A673 (cell line): Measurements from ENCODE around the gene TBC1D16. TPM values are rescaled to one million over a fixed set of nuclear protein-coding genes. Genes with fewer than 3 reads are reported as not detected.

ENCODE experiments used
- BruUV-seq: library from RNA; stranded (reverse); fragments of 400-500 nt; replicated peaks from 2 replicates; lab custom pipeline; 2021; lab: Mats Ljungman, UMichigan
- CTCF ChIA-PET: fragments of 300-600 bp; sonication (Branson Sonifier 250); formaldehyde crosslinking; loops from one replicate; lab custom pipeline; 2022; ENCODE audit warnings: antibody characterized with exemption; lab: Charles Lee
- POLR2A ChIA-PET: fragments of 300-600 bp; sonication (Branson Sonifier 250); formaldehyde crosslinking; loops from one replicate; lab custom pipeline; 2022; ENCODE audit warnings: antibody characterized with exemption; ENCODE audit not compliant: low non-redundant PET; lab: Charles Lee
- DNase-seq: peaks from one replicate; pipeline ENCODE4 v3.0.0-alpha.2; 2015; ENCODE audit warnings: low spot score
- H3K27ac ChIP-seq: fragments of 200-600 bp; sonication (generic); 2 replicates; pipeline ENCODE4 v1.5.1; 2016; ENCODE audit warnings: mixed run types, low read depth, mild to moderate bottlenecking, mixed read lengths, antibody characterized with exemption, low read length; ENCODE audit not compliant: poor library complexity, severe bottlenecking
- H3K27me3 ChIP-seq: fragments of 200-600 bp; sonication (generic); replicated peaks from 2 replicates; pipeline ENCODE4 v1.6.1; 2017; ENCODE audit warnings: mixed run types, low read depth, mild to moderate bottlenecking, mixed read lengths, antibody characterized with exemption, low read length; ENCODE audit not compliant: insufficient read depth, poor library complexity
- H3K36me3 ChIP-seq: fragments of 200-600 bp; sonication (generic); 2 replicates; pipeline ENCODE4 v1.6.1; 2016; ENCODE audit warnings: mixed run types, mild to moderate bottlenecking, mixed read lengths, antibody characterized with exemption, low read length; ENCODE audit not compliant: insufficient read depth, poor library complexity, severe bottlenecking
- H3K4me1 ChIP-seq: fragments of 200-600 bp; sonication (generic); 2 replicates; pipeline ENCODE4 v1.6.1; 2017; ENCODE audit warnings: mixed run types, mild to moderate bottlenecking, mixed read lengths, antibody characterized with exemption, low read length; ENCODE audit not compliant: insufficient read depth, poor library complexity, severe bottlenecking
- H3K4me3 ChIP-seq: fragments of 200-600 bp; sonication (generic); 2 replicates; pipeline ENCODE4 v1.5.1; 2016; ENCODE audit warnings: low read depth, mixed run types, mild to moderate bottlenecking, mixed read lengths, low read length; ENCODE audit not compliant: poor library complexity, severe bottlenecking
- H3K9me3 ChIP-seq: fragments of 200-600 bp; sonication (generic); 2 replicates; pipeline ENCODE4 v1.6.1; 2016; ENCODE audit warnings: mixed run types, low read depth, mild to moderate bottlenecking, mixed read lengths, antibody characterized with exemption, low read length; ENCODE audit not compliant: poor library complexity, severe bottlenecking
- EZH2 ChIP-seq: fragments of 200-600 bp; sonication (generic); IDR thresholded peaks from 2 replicates; pipeline ENCODE4 v1.6.1; 2017; ENCODE audit warnings: borderline replicate concordance, low read depth, mild to moderate bottlenecking, mixed read lengths, antibody characterized with exemption, low read length; ENCODE audit not compliant: poor library complexity, severe bottlenecking
- intact Hi-C: fragments of 100-400 bp; cut with micrococcal nuclease; formaldehyde crosslinking; loops from one replicate; pipeline ENCODE4 v1.10.0; 2022; ENCODE audit not compliant: unreplicated experiment
- total RNA-seq: library from RNA; stranded (reverse); gene quantifications from 2 replicates; pipeline ENCODE4 v1.2.3, GENCODE V29; 2021
- TF ChIP-seq, protein P1 (sequence below): fragments of 300-800, 200-600 bp; sonication (generic); conservative IDR thresholded peaks from 2 replicates; pipeline ENCODE4 v1.5.1; 2017; ENCODE audit warnings: low read depth, mild to moderate bottlenecking, antibody characterized with exemption, low read length, moderate library complexity, mixed read lengths

Gene TBC1D16
- total RNA-seq, 1 experiment from 2014 or later = 49.1 TPM

DNA sequence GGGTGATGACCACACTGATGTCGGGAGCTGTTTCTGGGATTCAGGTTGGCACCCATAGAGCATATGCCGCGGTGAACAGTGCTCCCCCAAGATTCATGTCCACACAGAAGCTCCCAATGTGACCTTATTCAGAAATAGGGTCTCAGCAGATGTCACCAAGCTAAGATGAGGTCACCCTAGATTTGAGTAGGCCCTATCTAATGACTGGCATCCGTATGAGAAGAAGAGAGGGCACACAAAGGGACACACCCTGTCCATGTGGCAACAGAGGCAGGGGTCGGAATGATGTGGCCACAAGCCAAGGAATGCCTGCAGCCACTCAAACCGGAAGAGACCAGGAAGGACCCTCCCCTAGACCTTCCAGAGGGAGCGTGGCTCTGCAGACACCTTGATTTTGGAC is 35.5 kb downstream of the TBC1D16 start:
- H3K4me1 ChIP-seq = peaks cover 18% of the 10 kb centered on the region
- H3K27me3 ChIP-seq = no peaks in the 10 kb centered on the region
- POLR2A ChIA-PET = no interaction called here
- CTCF ChIA-PET = no interaction called here
- DNase-seq = no peak
- H3K9me3 ChIP-seq = no peaks in the 10 kb centered on the region
- no TSS peak for BruUV-seq
- intact Hi-C loops = no loop called here
- no peaks in the 10 kb centered on the region for H3K36me3 ChIP-seq
- no peak overlapping the region for H3K27ac ChIP-seq
- TF ChIP-seq EZH2 = no peak
- TF ChIP-seq, protein P1, sequence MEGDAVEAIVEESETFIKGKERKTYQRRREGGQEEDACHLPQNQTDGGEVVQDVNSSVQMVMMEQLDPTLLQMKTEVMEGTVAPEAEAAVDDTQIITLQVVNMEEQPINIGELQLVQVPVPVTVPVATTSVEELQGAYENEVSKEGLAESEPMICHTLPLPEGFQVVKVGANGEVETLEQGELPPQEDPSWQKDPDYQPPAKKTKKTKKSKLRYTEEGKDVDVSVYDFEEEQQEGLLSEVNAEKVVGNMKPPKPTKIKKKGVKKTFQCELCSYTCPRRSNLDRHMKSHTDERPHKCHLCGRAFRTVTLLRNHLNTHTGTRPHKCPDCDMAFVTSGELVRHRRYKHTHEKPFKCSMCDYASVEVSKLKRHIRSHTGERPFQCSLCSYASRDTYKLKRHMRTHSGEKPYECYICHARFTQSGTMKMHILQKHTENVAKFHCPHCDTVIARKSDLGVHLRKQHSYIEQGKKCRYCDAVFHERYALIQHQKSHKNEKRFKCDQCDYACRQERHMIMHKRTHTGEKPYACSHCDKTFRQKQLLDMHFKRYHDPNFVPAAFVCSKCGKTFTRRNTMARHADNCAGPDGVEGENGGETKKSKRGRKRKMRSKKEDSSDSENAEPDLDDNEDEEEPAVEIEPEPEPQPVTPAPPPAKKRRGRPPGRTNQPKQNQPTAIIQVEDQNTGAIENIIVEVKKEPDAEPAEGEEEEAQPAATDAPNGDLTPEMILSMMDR = no peak
- no peak overlapping the region for H3K4me3 ChIP-seq

DNA sequence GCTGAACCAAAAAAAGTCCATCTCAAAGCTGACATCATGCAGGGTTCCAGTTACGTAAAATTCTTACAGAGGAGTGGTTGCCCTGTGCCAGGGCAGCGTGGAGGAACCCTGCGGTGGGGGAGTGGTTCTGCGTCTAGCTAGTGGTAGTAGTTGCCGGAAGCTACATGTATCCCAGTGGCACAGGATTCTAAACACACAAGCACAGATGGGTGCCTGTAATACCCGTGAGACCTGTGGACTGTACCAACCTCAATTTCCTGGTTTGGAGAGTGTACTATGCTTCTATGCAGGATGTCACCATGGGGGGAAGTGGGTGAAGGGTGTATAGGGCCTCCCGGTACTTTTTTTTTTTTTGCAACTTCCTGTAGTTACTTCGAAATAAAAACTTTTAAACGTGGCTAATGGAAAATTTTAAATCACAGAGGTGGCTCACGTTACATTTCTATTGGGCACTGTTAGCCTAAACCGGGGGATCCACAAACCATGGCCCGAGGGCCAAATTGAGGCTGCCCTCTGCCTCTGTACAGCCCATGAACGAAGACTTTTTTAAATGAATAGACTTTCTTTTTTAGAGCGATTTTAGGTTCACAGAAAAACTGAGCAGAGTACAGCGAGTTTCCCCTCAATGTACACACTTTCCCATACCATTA is 38.5 kb downstream of the TBC1D16 start:
- no TSS peak for BruUV-seq
- H3K27me3 ChIP-seq = no peaks in the 10 kb centered on the region
- H3K4me1 ChIP-seq = peaks cover 38% of the 10 kb centered on the region
- intact Hi-C loops = no loop called here
- TF ChIP-seq EZH2 = no peak
- TF ChIP-seq, protein P1 = no peak
- H3K4me3 ChIP-seq = no peak overlapping the region
- POLR2A ChIA-PET = no interaction called here
- no peaks in the 10 kb centered on the region for H3K36me3 ChIP-seq
- peak overlapping the region; percentile 80 for H3K27ac ChIP-seq
- DNase-seq = peak; percentile 88
- CTCF ChIA-PET = interaction anchor here (0.6 to 1.3 kb wide), 3 partner anchors 11 to 1712 kb away, joined by 8 to 12 read pairs (median 11); no protein-coding TSS in a partner anchor
- H3K9me3 ChIP-seq = no peaks in the 10 kb centered on the region

DNA sequence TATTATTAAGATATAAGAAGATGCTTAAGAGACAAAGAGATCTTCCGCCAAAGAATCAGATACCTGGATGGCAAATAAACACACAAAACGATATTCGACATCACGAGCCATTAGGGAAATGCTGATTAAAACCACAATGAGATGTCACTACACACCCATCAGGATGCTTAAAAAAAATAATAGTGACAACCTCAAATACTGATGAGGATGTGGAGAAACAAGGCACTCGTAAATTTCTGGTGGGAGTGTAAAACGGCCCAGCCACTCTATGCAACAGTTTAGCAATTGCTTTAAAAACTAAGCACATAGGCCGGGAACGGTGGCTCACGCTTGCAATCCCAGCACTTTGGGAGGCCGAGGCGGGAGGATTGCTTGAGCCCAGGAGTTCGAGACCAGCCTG is 39.4 kb downstream of the TBC1D16 start:
- ChIA-PET POLR2A (no interaction called here), CTCF (interaction anchor here (1.3 kb wide), 1 partner anchor 12 kb away, joined by 11 read pairs; no protein-coding TSS in a partner anchor)
- DNase-seq = no peak
- BruUV-seq = no TSS peak
- H3K4me3 ChIP-seq = no peak overlapping the region
- peaks cover 43% of the 10 kb centered on the region for H3K4me1 ChIP-seq
- no peaks in the 10 kb centered on the region for H3K36me3 ChIP-seq
- no peaks in the 10 kb centered on the region for H3K9me3 ChIP-seq
- no peaks in the 10 kb centered on the region for H3K27me3 ChIP-seq
- intact Hi-C loops = no loop called here
- peak overlapping the region; percentile 80 for H3K27ac ChIP-seq
- TF ChIP-seq, protein P1 = no peak
- TF ChIP-seq EZH2 = no peak
